ENCODE data around the gene ZFAND3. TPM values are rescaled to one million over a fixed set of nuclear protein-coding genes. Genes with fewer than 3 reads are reported as not detected.

Gene ZFAND3
- total and polyA plus RNA-seq, 10 of the 15 experiments (the other 5 are each of a cell fraction or from before 2014, with no cell fraction given), result 0.90 to 34.4 (median 16.3) TPM

DNA sequence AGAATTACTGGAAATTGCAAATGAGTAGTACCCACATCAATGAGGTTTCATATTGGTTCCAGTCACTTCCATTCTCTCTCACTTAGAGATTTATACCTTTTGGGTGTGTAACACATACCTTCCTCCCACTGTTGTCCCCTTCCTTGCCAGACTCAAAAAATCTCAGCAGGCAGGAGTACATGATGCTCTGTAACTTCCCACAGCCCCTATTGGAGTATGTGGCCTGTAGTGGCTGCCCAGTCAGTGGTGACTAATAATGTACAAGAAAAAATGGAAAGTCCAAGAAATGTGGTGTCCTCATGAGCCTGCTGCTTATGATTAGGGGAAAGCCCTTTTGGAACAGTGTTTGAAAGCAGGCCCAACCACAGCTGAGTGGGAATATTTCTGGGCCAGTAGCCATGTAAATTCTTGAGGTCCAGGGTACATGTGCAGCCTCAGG is 312.0 kb downstream of the ZFAND3 start (continued):
- TF ChIP-seq, protein P1, sequence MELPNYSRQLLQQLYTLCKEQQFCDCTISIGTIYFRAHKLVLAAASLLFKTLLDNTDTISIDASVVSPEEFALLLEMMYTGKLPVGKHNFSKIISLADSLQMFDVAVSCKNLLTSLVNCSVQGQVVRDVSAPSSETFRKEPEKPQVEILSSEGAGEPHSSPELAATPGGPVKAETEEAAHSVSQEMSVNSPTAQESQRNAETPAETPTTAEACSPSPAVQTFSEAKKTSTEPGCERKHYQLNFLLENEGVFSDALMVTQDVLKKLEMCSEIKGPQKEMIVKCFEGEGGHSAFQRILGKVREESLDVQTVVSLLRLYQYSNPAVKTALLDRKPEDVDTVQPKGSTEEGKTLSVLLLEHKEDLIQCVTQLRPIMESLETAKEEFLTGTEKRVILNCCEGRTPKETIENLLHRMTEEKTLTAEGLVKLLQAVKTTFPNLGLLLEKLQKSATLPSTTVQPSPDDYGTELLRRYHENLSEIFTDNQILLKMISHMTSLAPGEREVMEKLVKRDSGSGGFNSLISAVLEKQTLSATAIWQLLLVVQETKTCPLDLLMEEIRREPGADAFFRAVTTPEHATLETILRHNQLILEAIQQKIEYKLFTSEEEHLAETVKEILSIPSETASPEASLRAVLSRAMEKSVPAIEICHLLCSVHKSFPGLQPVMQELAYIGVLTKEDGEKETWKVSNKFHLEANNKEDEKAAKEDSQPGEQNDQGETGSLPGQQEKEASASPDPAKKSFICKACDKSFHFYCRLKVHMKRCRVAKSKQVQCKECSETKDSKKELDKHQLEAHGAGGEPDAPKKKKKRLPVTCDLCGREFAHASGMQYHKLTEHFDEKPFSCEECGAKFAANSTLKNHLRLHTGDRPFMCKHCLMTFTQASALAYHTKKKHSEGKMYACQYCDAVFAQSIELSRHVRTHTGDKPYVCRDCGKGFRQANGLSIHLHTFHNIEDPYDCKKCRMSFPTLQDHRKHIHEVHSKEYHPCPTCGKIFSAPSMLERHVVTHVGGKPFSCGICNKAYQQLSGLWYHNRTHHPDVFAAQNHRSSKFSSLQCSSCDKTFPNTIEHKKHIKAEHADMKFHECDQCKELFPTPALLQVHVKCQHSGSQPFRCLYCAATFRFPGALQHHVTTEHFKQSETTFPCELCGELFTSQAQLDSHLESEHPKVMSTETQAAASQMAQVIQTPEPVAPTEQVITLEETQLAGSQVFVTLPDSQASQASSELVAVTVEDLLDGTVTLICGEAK (IDR thresholded peaks at IDR 0.05; ENCODE audit: borderline replicate concordance), result no peak
- 0 out of 2 replicates have a peak, but pooled peaks have one; percentile 4 for TF ChIP-seq NR2F1 (conservative IDR thresholded peaks at IDR 0.05)
- TF ChIP-seq, protein P2, sequence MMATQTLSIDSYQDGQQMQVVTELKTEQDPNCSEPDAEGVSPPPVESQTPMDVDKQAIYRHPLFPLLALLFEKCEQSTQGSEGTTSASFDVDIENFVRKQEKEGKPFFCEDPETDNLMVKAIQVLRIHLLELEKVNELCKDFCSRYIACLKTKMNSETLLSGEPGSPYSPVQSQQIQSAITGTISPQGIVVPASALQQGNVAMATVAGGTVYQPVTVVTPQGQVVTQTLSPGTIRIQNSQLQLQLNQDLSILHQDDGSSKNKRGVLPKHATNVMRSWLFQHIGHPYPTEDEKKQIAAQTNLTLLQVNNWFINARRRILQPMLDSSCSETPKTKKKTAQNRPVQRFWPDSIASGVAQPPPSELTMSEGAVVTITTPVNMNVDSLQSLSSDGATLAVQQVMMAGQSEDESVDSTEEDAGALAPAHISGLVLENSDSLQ (IDR thresholded peaks at IDR 0.05), result no peak
- no peak for TF ChIP-seq HDGF (IDR thresholded peaks at IDR 0.05)
- TF ChIP-seq, protein P3, sequence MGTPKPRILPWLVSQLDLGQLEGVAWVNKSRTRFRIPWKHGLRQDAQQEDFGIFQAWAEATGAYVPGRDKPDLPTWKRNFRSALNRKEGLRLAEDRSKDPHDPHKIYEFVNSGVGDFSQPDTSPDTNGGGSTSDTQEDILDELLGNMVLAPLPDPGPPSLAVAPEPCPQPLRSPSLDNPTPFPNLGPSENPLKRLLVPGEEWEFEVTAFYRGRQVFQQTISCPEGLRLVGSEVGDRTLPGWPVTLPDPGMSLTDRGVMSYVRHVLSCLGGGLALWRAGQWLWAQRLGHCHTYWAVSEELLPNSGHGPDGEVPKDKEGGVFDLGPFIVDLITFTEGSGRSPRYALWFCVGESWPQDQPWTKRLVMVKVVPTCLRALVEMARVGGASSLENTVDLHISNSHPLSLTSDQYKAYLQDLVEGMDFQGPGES (IDR thresholded peaks at IDR 0.05), result no peak
- TF ChIP-seq ZNF384 (IDR thresholded peaks at IDR 0.05; ENCODE audit: borderline replicate concordance, low read depth, low read length), result no peak
- no peak for TF ChIP-seq ZNF217 (IDR thresholded peaks at IDR 0.05)
- TF ChIP-seq ATF7 (IDR thresholded peaks at IDR 0.05; ENCODE audit: low read depth), result no peak
- TF ChIP-seq SMARCA5 (IDR thresholded peaks at IDR 0.05), result no peak
- TF ChIP-seq EP300 (IDR thresholded peaks at IDR 0.05; ENCODE audit: borderline replicate concordance in 1 of 2, control insufficient read depth in 1 of 2, low read depth in 2 of 2, low read length in 2 of 2), result no peak
- TF ChIP-seq ZSCAN29 (IDR thresholded peaks at IDR 0.05), result no peak
- no peak for TF ChIP-seq NRF1 (conservative IDR thresholded peaks at IDR 0.05; ENCODE audit: low read depth, low read length)
- TF ChIP-seq, protein P4, sequence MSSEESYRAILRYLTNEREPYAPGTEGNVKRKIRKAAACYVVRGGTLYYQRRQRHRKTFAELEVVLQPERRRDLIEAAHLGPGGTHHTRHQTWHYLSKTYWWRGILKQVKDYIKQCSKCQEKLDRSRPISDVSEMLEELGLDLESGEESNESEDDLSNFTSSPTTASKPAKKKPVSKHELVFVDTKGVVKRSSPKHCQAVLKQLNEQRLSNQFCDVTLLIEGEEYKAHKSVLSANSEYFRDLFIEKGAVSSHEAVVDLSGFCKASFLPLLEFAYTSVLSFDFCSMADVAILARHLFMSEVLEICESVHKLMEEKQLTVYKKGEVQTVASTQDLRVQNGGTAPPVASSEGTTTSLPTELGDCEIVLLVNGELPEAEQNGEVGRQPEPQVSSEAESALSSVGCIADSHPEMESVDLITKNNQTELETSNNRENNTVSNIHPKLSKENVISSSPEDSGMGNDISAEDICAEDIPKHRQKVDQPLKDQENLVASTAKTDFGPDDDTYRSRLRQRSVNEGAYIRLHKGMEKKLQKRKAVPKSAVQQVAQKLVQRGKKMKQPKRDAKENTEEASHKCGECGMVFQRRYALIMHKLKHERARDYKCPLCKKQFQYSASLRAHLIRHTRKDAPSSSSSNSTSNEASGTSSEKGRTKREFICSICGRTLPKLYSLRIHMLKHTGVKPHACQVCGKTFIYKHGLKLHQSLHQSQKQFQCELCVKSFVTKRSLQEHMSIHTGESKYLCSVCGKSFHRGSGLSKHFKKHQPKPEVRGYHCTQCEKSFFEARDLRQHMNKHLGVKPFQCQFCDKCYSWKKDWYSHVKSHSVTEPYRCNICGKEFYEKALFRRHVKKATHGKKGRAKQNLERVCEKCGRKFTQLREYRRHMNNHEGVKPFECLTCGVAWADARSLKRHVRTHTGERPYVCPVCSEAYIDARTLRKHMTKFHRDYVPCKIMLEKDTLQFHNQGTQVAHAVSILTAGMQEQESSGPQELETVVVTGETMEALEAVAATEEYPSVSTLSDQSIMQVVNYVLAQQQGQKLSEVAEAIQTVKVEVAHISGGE (CRISPR knock-in tag; IDR thresholded peaks at IDR 0.05), result no peak
- TF ChIP-seq, protein P5, sequence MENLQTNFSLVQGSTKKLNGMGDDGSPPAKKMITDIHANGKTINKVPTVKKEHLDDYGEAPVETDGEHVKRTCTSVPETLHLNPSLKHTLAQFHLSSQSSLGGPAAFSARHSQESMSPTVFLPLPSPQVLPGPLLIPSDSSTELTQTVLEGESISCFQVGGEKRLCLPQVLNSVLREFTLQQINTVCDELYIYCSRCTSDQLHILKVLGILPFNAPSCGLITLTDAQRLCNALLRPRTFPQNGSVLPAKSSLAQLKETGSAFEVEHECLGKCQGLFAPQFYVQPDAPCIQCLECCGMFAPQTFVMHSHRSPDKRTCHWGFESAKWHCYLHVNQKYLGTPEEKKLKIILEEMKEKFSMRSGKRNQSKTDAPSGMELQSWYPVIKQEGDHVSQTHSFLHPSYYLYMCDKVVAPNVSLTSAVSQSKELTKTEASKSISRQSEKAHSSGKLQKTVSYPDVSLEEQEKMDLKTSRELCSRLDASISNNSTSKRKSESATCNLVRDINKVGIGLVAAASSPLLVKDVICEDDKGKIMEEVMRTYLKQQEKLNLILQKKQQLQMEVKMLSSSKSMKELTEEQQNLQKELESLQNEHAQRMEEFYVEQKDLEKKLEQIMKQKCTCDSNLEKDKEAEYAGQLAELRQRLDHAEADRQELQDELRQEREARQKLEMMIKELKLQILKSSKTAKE (IDR thresholded peaks at IDR 0.05; ENCODE audit: low read depth, poor library complexity, severe bottlenecking), result no peak
- TF ChIP-seq, protein P6, sequence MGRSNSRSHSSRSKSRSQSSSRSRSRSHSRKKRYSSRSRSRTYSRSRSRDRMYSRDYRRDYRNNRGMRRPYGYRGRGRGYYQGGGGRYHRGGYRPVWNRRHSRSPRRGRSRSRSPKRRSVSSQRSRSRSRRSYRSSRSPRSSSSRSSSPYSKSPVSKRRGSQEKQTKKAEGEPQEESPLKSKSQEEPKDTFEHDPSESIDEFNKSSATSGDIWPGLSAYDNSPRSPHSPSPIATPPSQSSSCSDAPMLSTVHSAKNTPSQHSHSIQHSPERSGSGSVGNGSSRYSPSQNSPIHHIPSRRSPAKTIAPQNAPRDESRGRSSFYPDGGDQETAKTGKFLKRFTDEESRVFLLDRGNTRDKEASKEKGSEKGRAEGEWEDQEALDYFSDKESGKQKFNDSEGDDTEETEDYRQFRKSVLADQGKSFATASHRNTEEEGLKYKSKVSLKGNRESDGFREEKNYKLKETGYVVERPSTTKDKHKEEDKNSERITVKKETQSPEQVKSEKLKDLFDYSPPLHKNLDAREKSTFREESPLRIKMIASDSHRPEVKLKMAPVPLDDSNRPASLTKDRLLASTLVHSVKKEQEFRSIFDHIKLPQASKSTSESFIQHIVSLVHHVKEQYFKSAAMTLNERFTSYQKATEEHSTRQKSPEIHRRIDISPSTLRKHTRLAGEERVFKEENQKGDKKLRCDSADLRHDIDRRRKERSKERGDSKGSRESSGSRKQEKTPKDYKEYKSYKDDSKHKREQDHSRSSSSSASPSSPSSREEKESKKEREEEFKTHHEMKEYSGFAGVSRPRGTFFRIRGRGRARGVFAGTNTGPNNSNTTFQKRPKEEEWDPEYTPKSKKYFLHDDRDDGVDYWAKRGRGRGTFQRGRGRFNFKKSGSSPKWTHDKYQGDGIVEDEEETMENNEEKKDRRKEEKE (IDR thresholded peaks at IDR 0.05), result no peak
